ENCODE measurements around the gene CSRP3. TPM values are rescaled to one million over a fixed set of nuclear protein-coding genes. Genes with fewer than 3 reads are reported as not detected.
A peak's percentile ranks its signal among the peaks of the same experiment; 100 is the strongest.
"Not testable (repeated sequence)": the region's sequence is repeated elsewhere in the genome, so short reads cannot be mapped to it uniquely, and the experiment has no call there.

CSRP3 gene
- total RNA-seq, 4 donors from 2014 or later = 2.2 to 300 (median 89.5) TPM

- H3K4me3 ChIP-seq = no peak overlapping the region
- H3K9me3 ChIP-seq = no peaks in the 10 kb centered on the region
- no peak for DNase-seq
- H3K36me3 ChIP-seq = peaks cover 0 to 7% of the 10 kb centered on the region in 2 donors
- no peak overlapping the region for H3K27ac ChIP-seq
- no peaks in the 10 kb centered on the region for H3K4me1 ChIP-seq
- intact Hi-C loops (cut with DNase I; ENCODE audit: low total_unique reads) (loop anchor here (5.0 to 10.0 kb wide), 2 partner anchors 86 to 391 kb away; no protein-coding TSS in a partner anchor), in situ Hi-C loops (cut with MboI; ENCODE audit: low sequenced_read_pairs in 4 of 4) (no loop called here)
- TF ChIP-seq POLR2A (IDR thresholded peaks at IDR 0.05) = no peak
- peak in 2 of 5 experiments; percentile 4 to 29 for TF ChIP-seq CTCF (IDR thresholded peaks at IDR 0.05 in 4 of 5, conservative IDR thresholded peaks at IDR 0.05 in 1 of 5)
- peak in 1 of 2 donors; percentile 61 for ATAC-seq
- H3K27me3 ChIP-seq = no peaks in the 10 kb centered on the region
These were observed 40.9 kb downstream of the CSRP3 start for GRCh38 chr11:19160847-19161246.

- Histone ChIP-seq H3K27me3 (no peaks in the 10 kb centered on the region), H3K27ac (no peak overlapping the region), H3K36me3 (no peaks in the 10 kb centered on the region), H3K4me1 (no peaks in the 10 kb centered on the region), H3K4me3 (no peak overlapping the region), H3K9me3 (no peaks in the 10 kb centered on the region)
- DNase-seq (no peak), ATAC-seq (no peak)
- intact Hi-C loops (cut with DNase I; ENCODE audit: low total_unique reads) = no loop called here
- in situ Hi-C loops (cut with MboI; ENCODE audit: low sequenced_read_pairs in 4 of 4) = no loop called here
- TF ChIP-seq CTCF (IDR thresholded peaks at IDR 0.05 in 4 of 5, conservative IDR thresholded peaks at IDR 0.05 in 1 of 5) = no peak
- TF ChIP-seq POLR2A (IDR thresholded peaks at IDR 0.05) = no peak
These were observed 44.9 kb downstream of the CSRP3 start for GRCh38 chr11:19156892-19157291.

- Histone ChIP-seq H3K9me3 (no peaks in the 10 kb centered on the region), H3K27me3 (no peaks in the 10 kb centered on the region), H3K4me3 (no peak overlapping the region), H3K36me3 (no peaks in the 10 kb centered on the region), H3K27ac (no peak overlapping the region), H3K4me1 (no peaks in the 10 kb centered on the region)
- no peak for TF ChIP-seq POLR2A (IDR thresholded peaks at IDR 0.05)
- in situ Hi-C loops (cut with MboI; ENCODE audit: low sequenced_read_pairs in 4 of 4) = no loop called here
- ATAC-seq (no peak), DNase-seq (no peak)
- intact Hi-C loops (cut with DNase I; ENCODE audit: low total_unique reads) = no loop called here
These were observed 56.5 kb downstream of the CSRP3 start for GRCh38 chr11:19145319-19145718.

GRCh38 chr11:19136884-19137283 lies 64.9 kb downstream of the CSRP3 start:
- in situ Hi-C loops (cut with MboI; ENCODE audit: low sequenced_read_pairs in 4 of 4); H3K4me3 ChIP-seq; DNase-seq; H3K27me3 ChIP-seq; intact Hi-C loops (cut with DNase I; ENCODE audit: low total_unique reads); H3K9me3 ChIP-seq; H3K4me1 ChIP-seq; ATAC-seq; H3K27ac ChIP-seq; H3K36me3 ChIP-seq: not testable (repeated sequence)

GRCh38 chr11:19134004-19134403 lies 67.8 kb downstream of the CSRP3 start:
- H3K36me3 ChIP-seq = no peaks in the 10 kb centered on the region
- no peak overlapping the region for H3K4me3 ChIP-seq
- H3K27me3 ChIP-seq = no peaks in the 10 kb centered on the region
- no peak for DNase-seq
- no peak overlapping the region for H3K27ac ChIP-seq
- intact Hi-C loops (cut with DNase I; ENCODE audit: low total_unique reads) (no loop called here), in situ Hi-C loops (cut with MboI; ENCODE audit: low sequenced_read_pairs in 4 of 4) (no loop called here)
- no peak for TF ChIP-seq CTCF (IDR thresholded peaks at IDR 0.05 in 4 of 5, conservative IDR thresholded peaks at IDR 0.05 in 1 of 5)
- no peak for TF ChIP-seq POLR2A (IDR thresholded peaks at IDR 0.05)
- no peak for ATAC-seq
- no peaks in the 10 kb centered on the region for H3K9me3 ChIP-seq
- no peaks in the 10 kb centered on the region for H3K4me1 ChIP-seq

Other genes with a start within 250 kb of the CSRP3 start
- gene MRGPRX2, start 141.3 kb downstream of the CSRP3 start, total RNA-seq = not detected
- 1 to 10 TPM; 1.4 to 6.4 (median 3.5) TPM for gene ZDHHC13, start 84.8 kb downstream of the CSRP3 start, total RNA-seq
- gene E2F8, start 39.0 kb upstream of the CSRP3 start, total RNA-seq = under 1 TPM in 3 of 4 donors, not detected in 1; 0.39 to 0.80 (median 0.78) TPM

All from gastrocnemius medialis (tissue), 4 donors.